BE2C (cell line): Measurements from ENCODE around the gene MAPKAPK2.

Experiments used
- DNase-seq: peaks from one replicate; pipeline ENCODE4 v3.0.0-alpha.2; 2020
- H3K27me3 ChIP-seq: fragments of 250-450 bp; sonication (Bioruptor Pico); 2 replicates; pipeline ENCODE4 v1.5.1; 2020; ENCODE audit warnings: mild to moderate bottlenecking
- H3K36me3 ChIP-seq: fragments of 250-450 bp; sonication (Bioruptor Pico); 2 replicates; pipeline ENCODE4 v1.5.1; 2020; ENCODE audit warnings: mild to moderate bottlenecking
- H3K4me1 ChIP-seq: fragments of 250-450 bp; sonication (Bioruptor Pico); 2 replicates; pipeline ENCODE4 v1.5.1; 2020
- H3K4me3 ChIP-seq: 2 replicates; pipeline ENCODE4 v1.5.1; 2011; ENCODE audit warnings: low read depth, low read length
- H3K9me3 ChIP-seq: fragments of 250-450 bp; sonication (Bioruptor Pico); 2 replicates; pipeline ENCODE4 v1.5.1; 2020
- CTCF ChIP-seq: IDR thresholded peaks from 2 replicates; pipeline ENCODE4 v1.5.1; 2012; ENCODE audit warnings: mild to moderate bottlenecking, low read depth, low read length

MAPKAPK2 gene

GRCh38 chr1:206674236-206674635 lies 10.5 kb upstream of the MAPKAPK2 start:
- DNase-seq, result no peak
- no peak for TF ChIP-seq CTCF
- H3K9me3 ChIP-seq, result no peaks in the 10 kb centered on the region
- H3K36me3 ChIP-seq, result no peaks in the 10 kb centered on the region
- no peak overlapping the region for H3K4me3 ChIP-seq
- H3K27me3 ChIP-seq, result no peaks in the 10 kb centered on the region; the same call in 1 of the 2 replicates
- peaks cover 3% of the 10 kb centered on the region for H3K4me1 ChIP-seq

GRCh38 chr1:206674745-206675175 lies 9.9 kb upstream of the MAPKAPK2 start:
- TF ChIP-seq CTCF, result no peak
- no peaks in the 10 kb centered on the region; the same call in 1 of the 2 replicates for H3K27me3 ChIP-seq
- peaks cover 3% of the 10 kb centered on the region for H3K4me1 ChIP-seq
- no peaks in the 10 kb centered on the region for H3K36me3 ChIP-seq
- no peak for DNase-seq
- no peak overlapping the region for H3K4me3 ChIP-seq
- no peaks in the 10 kb centered on the region for H3K9me3 ChIP-seq

- no peaks in the 10 kb centered on the region for H3K36me3 ChIP-seq
- TF ChIP-seq CTCF, result no peak
- H3K4me3 ChIP-seq, result no peak overlapping the region
- H3K27me3 ChIP-seq, result peaks cover 4% of the 10 kb centered on the region
- no peak for DNase-seq
- H3K4me1 ChIP-seq, result peaks cover 3% of the 10 kb centered on the region
- no peaks in the 10 kb centered on the region for H3K9me3 ChIP-seq
Measured at GRCh38 chr1:206676499-206676898, 8.2 kb upstream of the MAPKAPK2 start.

- H3K9me3 ChIP-seq, result no peaks in the 10 kb centered on the region
- no peak overlapping the region for H3K4me3 ChIP-seq
- no peak for DNase-seq
- H3K27me3 ChIP-seq, result peaks cover 15% of the 10 kb centered on the region
- no peaks in the 10 kb centered on the region for H3K36me3 ChIP-seq
- TF ChIP-seq CTCF, result no peak
- H3K4me1 ChIP-seq, result no peaks in the 10 kb centered on the region; the same call in 1 of the 2 replicates
Measured at GRCh38 chr1:206678490-206678889, 6.2 kb upstream of the MAPKAPK2 start.

GRCh38 chr1:206679738-206680211 lies 4.9 kb upstream of the MAPKAPK2 start:
- H3K9me3 ChIP-seq, result no peaks in the 10 kb centered on the region
- peaks cover 21% of the 10 kb centered on the region for H3K27me3 ChIP-seq
- H3K4me1 ChIP-seq, result no peaks in the 10 kb centered on the region
- no peak for TF ChIP-seq CTCF
- no peaks in the 10 kb centered on the region for H3K36me3 ChIP-seq
- H3K4me3 ChIP-seq, result no peak overlapping the region
- DNase-seq, result no peak

- Histone ChIP-seq H3K36me3 (no peaks in the 10 kb centered on the region), H3K9me3 (no peaks in the 10 kb centered on the region), H3K4me3 (no peak overlapping the region), H3K27me3 (peaks cover 21% of the 10 kb centered on the region), H3K4me1 (no peaks in the 10 kb centered on the region)
- no peak for TF ChIP-seq CTCF
- no peak for DNase-seq
Measured at GRCh38 chr1:206680279-206680678, 4.4 kb upstream of the MAPKAPK2 start.
